Subcutaneous adipose tissue (tissue), 4 donors: ENCODE results near the gene GRK7. TPM values are rescaled to one million over a fixed set of nuclear protein-coding genes. Genes with fewer than 3 reads are reported as not detected.

Experiments used
- CTCF ChIP-seq: fragments of 450-650 bp; IDR thresholded peaks from one replicate; pipeline ENCODE4 v1.5.1; 2016; ENCODE audit warnings: low read depth, mild to moderate bottlenecking, control low read depth, antibody characterized with exemption, moderate library complexity
- total RNA-seq, 4 donors: library from RNA; depleted of rRNA; stranded (reverse); fragments of >200 nt; gene quantifications; one replicate each; pipeline ENCODE4 v1.1.0, GENCODE V29; 2016

Gene GRK7
- under 1 TPM in 1 of 4 donors, not detected in 3; 0.16 TPM for total RNA-seq

- no peak for TF ChIP-seq CTCF
These were observed at the start of gene GRK7 for GRCh38 chr3:141763088-141763750. GRK7 (plus strand) TSS chr3:141763408; CDS start chr3:141778285, 14,877 bp downstream.

- no peak for TF ChIP-seq CTCF
These were observed 48.5 kb upstream of the GRK7 start for GRCh38 chr3:141714671-141715070.

- TF ChIP-seq CTCF = no peak
These were observed 41.1 kb upstream of the GRK7 start for GRCh38 chr3:141722081-141722480.

GRCh38 chr3:141722648-141723047 is 40.6 kb upstream of the GRK7 start:
- TF ChIP-seq CTCF = no peak

GRCh38 chr3:141723255-141723654 is 40.0 kb upstream of the GRK7 start:
- TF ChIP-seq CTCF = no peak

- TF ChIP-seq CTCF = no peak
These were observed 39.0 kb upstream of the GRK7 start for GRCh38 chr3:141724186-141724585.

GRCh38 chr3:141725036-141725435 is 38.2 kb upstream of the GRK7 start:
- TF ChIP-seq CTCF = no peak
